Hepatocyte (in vitro differentiated cells): ENCODE results near the gene CACNA1F. TPM values are rescaled to one million over a fixed set of nuclear protein-coding genes. Genes with fewer than 3 reads are reported as not detected.

Experiments
- DNase-seq: peaks from one replicate; pipeline ENCODE4 v3.0.0-alpha.2; 2016; ENCODE audit warnings: low spot score
- H2AFZ ChIP-seq: fragments of 200-600 bp; sonication (generic); 2 replicates; pipeline ENCODE4 v1.6.0; 2016; ENCODE audit warnings: antibody characterized with exemption, mild to moderate bottlenecking
- H3K27ac ChIP-seq: fragments of 200-600 bp; sonication (generic); 2 replicates; pipeline ENCODE4 v1.5.1; 2016; ENCODE audit warnings: mild to moderate bottlenecking
- H3K27me3 ChIP-seq: fragments of 200-600 bp; sonication (generic); 2 replicates; pipeline ENCODE4 v1.6.1; 2016
- H3K36me3 ChIP-seq: fragments of 200-600 bp; sonication (generic); replicated peaks from 2 replicates; pipeline ENCODE4 v1.5.1; 2016; ENCODE audit warnings: low read depth; ENCODE audit not compliant: insufficient read depth
- H3K4me1 ChIP-seq: fragments of 200-600 bp; sonication (generic); 2 replicates; pipeline ENCODE4 v1.5.1; 2016; ENCODE audit warnings: mild to moderate bottlenecking, moderate library complexity; ENCODE audit not compliant: insufficient read depth
- H3K4me2 ChIP-seq: fragments of 200-600 bp; sonication (generic); 2 replicates; pipeline ENCODE4 v1.6.0; 2016
- H3K4me3 ChIP-seq: fragments of 200-600 bp; sonication (generic); 2 replicates; pipeline ENCODE4 v1.5.1; 2016; ENCODE audit warnings: mild to moderate bottlenecking
- H3K79me2 ChIP-seq: fragments of 200-600 bp; sonication (generic); 2 replicates; pipeline ENCODE4 v1.6.0; 2017; ENCODE audit warnings: mild to moderate bottlenecking
- H3K9me2 ChIP-seq: fragments of 200-600 bp; sonication (generic); replicated peaks from 2 replicates; pipeline ENCODE4 v1.6.0; 2017; ENCODE audit warnings: mild to moderate bottlenecking; ENCODE audit not compliant: insufficient read depth
- H3K9me3 ChIP-seq: fragments of 200-600 bp; sonication (generic); 2 replicates; pipeline ENCODE4 v1.5.1; 2016; ENCODE audit warnings: low read depth, mild to moderate bottlenecking
- H4K20me1 ChIP-seq: fragments of 200-600 bp; sonication (generic); 2 replicates; pipeline ENCODE4 v1.6.0; 2016; ENCODE audit warnings: mild to moderate bottlenecking; ENCODE audit not compliant: insufficient read depth, poor library complexity, severe bottlenecking
- CTCF ChIP-seq: fragments of 200-600 bp; sonication (generic); IDR thresholded peaks from 2 replicates; pipeline ENCODE4 v1.5.1; 2016; ENCODE audit warnings: antibody characterized with exemption, mild to moderate bottlenecking; ENCODE audit not compliant: poor library complexity
- EZH2 ChIP-seq: fragments of 200-600 bp; sonication (generic); IDR thresholded peaks from 2 replicates; pipeline ENCODE4 v1.6.1; 2016; ENCODE audit warnings: antibody characterized with exemption, mild to moderate bottlenecking, borderline replicate concordance
- EZH2phosphoT487 ChIP-seq: fragments of 200-600 bp; sonication (generic); IDR thresholded peaks from one replicate; pipeline ENCODE4 v1.6.1; 2018; ENCODE audit warnings: antibody characterized with exemption, mild to moderate bottlenecking, low read depth, moderate library complexity; ENCODE audit not compliant: unreplicated experiment, severe bottlenecking
- WGBS: methylation state at CpG from one replicate; pipeline ENCODE4 v1.1.6; 2016; ENCODE audit warnings: low lambda C conversion rate; ENCODE audit errors: missing lambda C conversion rate; 5-methylcytosine and 5-hydroxymethylcytosine counted together
- polyA plus RNA-seq: library from polyadenylated mRNA; unstranded; fragments of >200 nt; fragmentation: Nextera tagmentation; extraction: Ambion mirVana; gene quantifications from 2 replicates; pipeline ENCODE4 v1.2.1, GENCODE V29; 2016
- total RNA-seq: library from RNA; depleted of rRNA; stranded (reverse); fragments of >200 nt; gene quantifications from 2 replicates; pipeline ENCODE4 v1.2.3, GENCODE V29; 2014

The CACNA1F gene
- total and polyA plus RNA-seq, 2 experiments from 2014 or later, result 0.27 to 1.6 TPM

- Histone ChIP-seq H4K20me1 (no peaks in the 10 kb centered on the region), H3K4me2 (peak overlapping the region; percentile 88), H3K9me3 (no peaks in the 10 kb centered on the region), H3K4me3 (no peak overlapping the region), H3K27me3 (no peaks in the 10 kb centered on the region), H2AFZ (no peak overlapping the region), H3K27ac (no peak overlapping the region), H3K9me2 (no peaks in the 10 kb centered on the region), H3K36me3 (no peaks in the 10 kb centered on the region), H3K4me1 (peaks cover 6% of the 10 kb centered on the region), H3K79me2 (peaks cover 33% of the 10 kb centered on the region)
- 73% methylated on average over 6 of the region's 6 CpGs for WGBS
- TF ChIP-seq CTCF, result no peak
- TF ChIP-seq EZH2, result no peak
- no peak for TF ChIP-seq EZH2phosphoT487
- DNase-seq, result no peak
These were observed 39.3 kb upstream of the CACNA1F start for GRCh38 chrX:49272421-49272820.

GRCh38 chrX:49271341-49271740, 38.2 kb upstream of the CACNA1F start:
- Histone ChIP-seq H3K27ac (no peak overlapping the region), H3K79me2 (peaks cover 33% of the 10 kb centered on the region)
- WGBS, result 66% methylated on average over 2 of the region's 2 CpGs

GRCh38 chrX:49270249-49270921, 37.2 kb upstream of the CACNA1F start:
- 73% methylated on average over 48 of the region's 66 CpGs for WGBS
- Histone ChIP-seq H4K20me1 (no peaks in the 10 kb centered on the region), H3K4me3 (peak overlapping the region; percentile 13), H3K27ac (peak overlapping the region; percentile 95), H3K9me2 (no peaks in the 10 kb centered on the region), H3K79me2 (peaks cover 33% of the 10 kb centered on the region), H2AFZ (peak overlapping the region; percentile 56), H3K27me3 (no peaks in the 10 kb centered on the region), H3K4me2 (peak overlapping the region; percentile 88), H3K4me1 (peaks cover 6% of the 10 kb centered on the region), H3K9me3 (no peaks in the 10 kb centered on the region), H3K36me3 (no peaks in the 10 kb centered on the region)
- no peak for DNase-seq
- no peak for TF ChIP-seq CTCF
- TF ChIP-seq EZH2, result no peak
- TF ChIP-seq EZH2phosphoT487, result no peak

More at GRCh38 chrX:49271341-49271740, 38.2 kb upstream of the CACNA1F start:
- Histone ChIP-seq H3K9me2 (no peaks in the 10 kb centered on the region), H3K4me3 (no peak overlapping the region), H3K27me3 (no peaks in the 10 kb centered on the region), H3K36me3 (no peaks in the 10 kb centered on the region), H3K4me1 (peaks cover 6% of the 10 kb centered on the region), H3K9me3 (no peaks in the 10 kb centered on the region), H4K20me1 (no peaks in the 10 kb centered on the region), H2AFZ (no peak overlapping the region), H3K4me2 (peak overlapping the region; percentile 88)
- no peak for DNase-seq
- TF ChIP-seq EZH2phosphoT487, result no peak

GRCh38 chrX:49269767-49270248, 36.7 kb upstream of the CACNA1F start, which contains the start of gene PPP1R3F:
Gene PPP1R3F (plus strand): TSS chrX:49269793. CDS start chrX:49269870, 77 bp downstream.
- Histone ChIP-seq H2AFZ (peak within 1 kb of the TSS; percentile 56), H3K4me3 (peak within 1 kb of the TSS; percentile 13), H4K20me1 (no peaks in the 10 kb centered on the region), H3K79me2 (peaks cover 33% of the 10 kb centered on the region), H3K36me3 (no peaks in the 10 kb centered on the region), H3K9me2 (no peaks in the 10 kb centered on the region), H3K4me2 (peak within 1 kb of the TSS; percentile 88), H3K9me3 (no peaks in the 10 kb centered on the region), H3K27ac (peak within 1 kb of the TSS; percentile 95), H3K27me3 (no peaks in the 10 kb centered on the region), H3K4me1 (peaks cover 6% of the 10 kb centered on the region)
- TF ChIP-seq CTCF, result no peak
- no peak for TF ChIP-seq EZH2phosphoT487
- TF ChIP-seq EZH2, result no peak
- DNase-seq, result no peak
- WGBS, result 74% methylated on average over 14 of the region's 70 CpGs
